H1 (cell line): ENCODE results near the gene LACTB. TPM values are rescaled to one million over a fixed set of nuclear protein-coding genes. Genes with fewer than 3 reads are reported as not detected.

Experiments used
- CTCF ChIA-PET: fragments of 300-600 bp; sonication (Branson Sonifier 250); formaldehyde crosslinking; loops from one replicate; lab custom pipeline; 2021; ENCODE audit not compliant: partially characterized antibody; lab: Charles Lee
- POLR2A ChIA-PET: fragments of 300-600 bp; sonication (Branson Sonifier 250); formaldehyde crosslinking; loops from one replicate; lab custom pipeline; 2021; ENCODE audit warnings: inconsistent platforms; ENCODE audit not compliant: partially characterized antibody; lab: Charles Lee
- DNase-seq, 2 experiments: peaks; one replicate each; pipeline versions ENCODE4 v3.0.0 to v3.0.0-alpha.2; 2010 to 2022; ENCODE audit warnings: low spot score in 2 of 2, low read depth in 1 of 2, mixed read lengths in 1 of 2
- FAIRE-seq: peaks from 2 replicates; lab custom pipeline; 2011; peaks lifted over from hg19 to GRCh38; lab: Jason Lieb, UNC
- H2AFZ ChIP-seq: 2 replicates; pipeline ENCODE4 v1.8.1; 2012; ENCODE audit warnings: low read length, inconsistent platforms
- H2AK5ac ChIP-seq: 2 replicates; pipeline ENCODE4 v1.6.1; 2013; ENCODE audit warnings: low read depth, low read length
- H2BK120ac ChIP-seq: replicated peaks from 2 replicates; pipeline ENCODE3; 2013; ENCODE audit warnings: low read depth, low read length, inconsistent platforms
- H2BK12ac ChIP-seq: 2 replicates; pipeline ENCODE4 v1.6.1; 2013; ENCODE audit warnings: low read depth, low read length
- H2BK15ac ChIP-seq: 2 replicates; pipeline ENCODE4 v1.6.1; 2013; ENCODE audit warnings: low read length
- H2BK20ac ChIP-seq: 2 replicates; pipeline ENCODE4 v1.6.1; 2013; ENCODE audit warnings: low read length
- H2BK5ac ChIP-seq: 2 replicates; pipeline ENCODE4 v1.6.1; 2013; ENCODE audit warnings: low read depth, low read length
- H3K14ac ChIP-seq: 2 replicates; pipeline ENCODE4 v1.6.1; 2013; ENCODE audit warnings: inconsistent platforms; ENCODE audit not compliant: insufficient read length
- H3K18ac ChIP-seq: 2 replicates; pipeline ENCODE4 v1.6.1; 2013; ENCODE audit warnings: low read length; ENCODE audit errors: extremely low read depth
- H3K23ac ChIP-seq: 2 replicates; pipeline ENCODE4 v1.6.1; 2013; ENCODE audit warnings: inconsistent platforms; ENCODE audit not compliant: insufficient read length
- H3K23me2 ChIP-seq: 2 replicates; pipeline ENCODE4 v1.6.1; 2013; ENCODE audit warnings: low read depth, low read length
- H3K27ac ChIP-seq: 2 replicates; pipeline ENCODE4 v1.6.1; 2011; ENCODE audit warnings: low read depth, low read length, inconsistent platforms
- H3K27me3 ChIP-seq, 4 experiments: replicated peaks in 1 of 4; 1 replicate in 1 of 4; 2 replicates in 3 of 4; pipeline versions ENCODE4 v1.6.1 to v1.8.1; 2011 to 2013; ENCODE audit warnings: low read length in 3 of 4, mild to moderate bottlenecking in 3 of 4, inconsistent platforms in 2 of 4, mixed read lengths in 2 of 4, moderate library complexity in 1 of 4; ENCODE audit not compliant: control insufficient read depth in 3 of 4, insufficient read depth in 3 of 4; ENCODE audit errors: extremely low read depth in 1 of 4
- H3K36me3 ChIP-seq, 4 experiments: 2 replicates each; pipeline versions ENCODE4 v1.6.1 to v1.8.1; 2011 to 2013; ENCODE audit warnings: mild to moderate bottlenecking in 4 of 4, low read length in 3 of 4, moderate library complexity in 2 of 4, control low read depth in 1 of 4, inconsistent platforms in 1 of 4; ENCODE audit not compliant: insufficient read depth in 4 of 4, control insufficient read depth in 2 of 4
- H3K4ac ChIP-seq: replicated peaks from 2 replicates; pipeline ENCODE3; 2013; ENCODE audit warnings: low read length, low read depth, mixed read lengths, inconsistent platforms; ENCODE audit not compliant: insufficient read length
- H3K4me1 ChIP-seq, 4 experiments: replicated peaks in 1 of 4; 1 replicate in 1 of 4; 2 replicates in 3 of 4; pipeline versions ENCODE4 v1.6.1 to v1.8.1; 2011 to 2013; ENCODE audit warnings: low read length in 3 of 4, inconsistent platforms in 2 of 4, mixed read lengths in 1 of 4; ENCODE audit not compliant: insufficient read depth in 4 of 4, control insufficient read depth in 3 of 4
- H3K4me2 ChIP-seq, 2 experiments: 2 replicates each; pipeline versions ENCODE4 v1.6.1 to v1.8.1; 2011 to 2013; ENCODE audit warnings: low read depth in 2 of 2, low read length in 2 of 2, control low read depth in 1 of 2, inconsistent platforms in 1 of 2, mild to moderate bottlenecking in 1 of 2; ENCODE audit not compliant: insufficient read depth in 1 of 2
- H3K4me3 ChIP-seq, 4 experiments: fragments of 200-600, 300-600 bp in 1 of 4; sonication (generic), shearing (Covaris generic), sonication (Bioruptor Twin) in 1 of 4; 2 replicates each; pipeline versions ENCODE4 v1.5.1 to v1.8.1; 2011 to 2016; ENCODE audit warnings: low read length in 4 of 4, low read depth in 3 of 4, control low read depth in 2 of 4, inconsistent platforms in 2 of 4, mild to moderate bottlenecking in 2 of 4, mixed read lengths in 1 of 4, moderate library complexity in 1 of 4; ENCODE audit not compliant: insufficient read depth in 2 of 4; ENCODE audit errors: extremely low read depth in 1 of 4
- H3K56ac ChIP-seq: replicated peaks from 2 replicates; pipeline ENCODE3; 2013; ENCODE audit warnings: low read depth, mild to moderate bottlenecking, mixed read lengths, low read length, inconsistent platforms; ENCODE audit not compliant: insufficient read length
- H3K79me1 ChIP-seq: 2 replicates; pipeline ENCODE4 v1.6.1; 2013; ENCODE audit warnings: low read depth, low read length, control low read depth
- H3K79me2 ChIP-seq, 2 experiments: 2 replicates each; pipeline versions ENCODE4 v1.6.1 to v1.8.1; 2012 to 2013; ENCODE audit warnings: low read length in 2 of 2, mild to moderate bottlenecking in 2 of 2, inconsistent platforms in 1 of 2; ENCODE audit not compliant: insufficient read depth in 2 of 2, control insufficient read depth in 1 of 2
- H3K9ac ChIP-seq, 4 experiments: replicated peaks in 1 of 4; 1 replicate in 1 of 4; 2 replicates in 3 of 4; pipeline versions ENCODE4 v1.6.1 to v1.8.1; 2011 to 2013; ENCODE audit warnings: low read depth in 3 of 4, low read length in 3 of 4, control low read depth in 2 of 4, mild to moderate bottlenecking in 2 of 4, moderate library complexity in 2 of 4, inconsistent platforms in 1 of 4; ENCODE audit errors: extremely low read depth in 1 of 4
- H3K9me3 ChIP-seq, 2 experiments: 2 replicates each; pipeline versions ENCODE4 v1.6.1 to v1.8.1; 2012 to 2013; ENCODE audit warnings: mild to moderate bottlenecking in 2 of 2, moderate library complexity in 2 of 2, control low read depth in 1 of 2, inconsistent platforms in 1 of 2, low read depth in 1 of 2, low read length in 1 of 2, mixed read lengths in 1 of 2; ENCODE audit not compliant: insufficient read depth in 2 of 2
- H4K20me1 ChIP-seq, 2 experiments: replicated peaks in 1 of 2; 2 replicates each; pipeline versions ENCODE3 to v1.8.1; 2011 to 2013; ENCODE audit warnings: inconsistent platforms in 2 of 2, low read length in 2 of 2, mild to moderate bottlenecking in 1 of 2; ENCODE audit not compliant: insufficient read depth in 2 of 2, control insufficient read depth in 1 of 2
- H4K5ac ChIP-seq: 2 replicates; pipeline ENCODE4 v1.6.1; 2013; ENCODE audit warnings: low read length, low read depth, mixed read lengths, inconsistent platforms; ENCODE audit not compliant: insufficient read length
- H4K8ac ChIP-seq: 2 replicates; pipeline ENCODE4 v1.8.0; 2013; ENCODE audit warnings: mild to moderate bottlenecking, moderate library complexity, low read length, inconsistent platforms; ENCODE audit not compliant: insufficient read depth; ENCODE audit errors: extremely low read depth
- H4K91ac ChIP-seq: replicated peaks from 2 replicates; pipeline ENCODE3; 2013; ENCODE audit warnings: low read length, mixed read lengths, inconsistent platforms; ENCODE audit not compliant: insufficient read length
- BRCA1 ChIP-seq: IDR thresholded peaks from 2 replicates; pipeline ENCODE4 v1.6.1; 2012; ENCODE audit warnings: low read depth, low read length, improper control_type of control experiment
- CBX8 ChIP-seq: fragments of 300-800, 300-1000 bp; sonication (generic); IDR thresholded peaks from 2 replicates; pipeline ENCODE4 v1.7.1; 2016; ENCODE audit warnings: low read depth, low read length, borderline replicate concordance
- HDAC6 ChIP-seq: IDR thresholded peaks from one replicate; pipeline ENCODE4 v1.7.1; 2012; ENCODE audit warnings: low read depth, mild to moderate bottlenecking, inconsistent platforms, low read length, moderate library complexity
- JUND ChIP-seq: IDR thresholded peaks from 2 replicates; pipeline ENCODE4 v1.6.1; 2011; ENCODE audit warnings: mild to moderate bottlenecking, improper control_type of control experiment, low read length
- POU5F1 ChIP-seq: IDR thresholded peaks from 2 replicates; pipeline ENCODE4 v1.6.1; 2011; ENCODE audit warnings: low read depth, mild to moderate bottlenecking, low read length, moderate library complexity
- SIRT6 ChIP-seq: IDR thresholded peaks from one replicate; pipeline ENCODE4 v1.7.1; 2012; ENCODE audit warnings: low read length, inconsistent platforms
- SP2 ChIP-seq: IDR thresholded peaks from 2 replicates; pipeline ENCODE4 v1.6.1; 2012; ENCODE audit warnings: mild to moderate bottlenecking, low read length, inconsistent platforms
- SRF ChIP-seq: IDR thresholded peaks from 2 replicates; pipeline ENCODE4 v1.6.1; 2011; ENCODE audit warnings: mild to moderate bottlenecking, low read depth, low read length, moderate library complexity
- TAF1 ChIP-seq: IDR thresholded peaks from 2 replicates; pipeline ENCODE4 v1.6.1; 2011; ENCODE audit warnings: mild to moderate bottlenecking, low read depth, low read length
- WGBS, 2 experiments: shearing (Covaris generic) in 1 of 2; methylation state at CpG; one replicate each; pipeline versions ENCODE4 v1.1.6 to v1.1.7; 2013 to 2015; ENCODE audit warnings: low lambda C conversion rate in 2 of 2, mixed read lengths in 2 of 2, inconsistent platforms in 1 of 2, low coverage in 1 of 2, missing lambda C conversion rate in 1 of 2; ENCODE audit not compliant: insufficient replicate concordance in 2 of 2, insufficient coverage in 1 of 2, insufficient read length in 1 of 2; ENCODE audit errors: extremely low coverage in 1 of 2, missing lambda C conversion rate in 1 of 2; 5-methylcytosine and 5-hydroxymethylcytosine counted together
- polyA plus RNA-seq, 7 experiments: library from polyadenylated mRNA; depleted of rRNA in 3 of 7; stranded (reverse) in 5 of 7; unstranded in 2 of 7; fragments of >200 nt in 5 of 7; fragments of 200-250 nt in 2 of 7; gene quantifications; 1 replicate in 5 of 7; 2 replicates in 1 of 7; 4 replicates in 1 of 7; pipeline versions ENCODE4 v1.2.1 to v1.2.3, GENCODE V29; 2011 to 2013; ENCODE audit warnings: missing spikeins in 2 of 7, mixed read lengths in 2 of 7
- total RNA-seq: library from RNA; stranded (reverse); fragmentation: NEBNext Ultra II Directional; extraction: Animal tissue kit (Norgen Biotek cat#: 25700); gene quantifications from 2 replicates; pipeline ENCODE4 v1.2.1, GENCODE V29; 2021

The LACTB gene
- total and polyA plus RNA-seq, 2 of the 8 experiments (the other 6 are each of a cell fraction or from before 2014, with no cell fraction given): 5.8 to 14.9 TPM

DNA sequence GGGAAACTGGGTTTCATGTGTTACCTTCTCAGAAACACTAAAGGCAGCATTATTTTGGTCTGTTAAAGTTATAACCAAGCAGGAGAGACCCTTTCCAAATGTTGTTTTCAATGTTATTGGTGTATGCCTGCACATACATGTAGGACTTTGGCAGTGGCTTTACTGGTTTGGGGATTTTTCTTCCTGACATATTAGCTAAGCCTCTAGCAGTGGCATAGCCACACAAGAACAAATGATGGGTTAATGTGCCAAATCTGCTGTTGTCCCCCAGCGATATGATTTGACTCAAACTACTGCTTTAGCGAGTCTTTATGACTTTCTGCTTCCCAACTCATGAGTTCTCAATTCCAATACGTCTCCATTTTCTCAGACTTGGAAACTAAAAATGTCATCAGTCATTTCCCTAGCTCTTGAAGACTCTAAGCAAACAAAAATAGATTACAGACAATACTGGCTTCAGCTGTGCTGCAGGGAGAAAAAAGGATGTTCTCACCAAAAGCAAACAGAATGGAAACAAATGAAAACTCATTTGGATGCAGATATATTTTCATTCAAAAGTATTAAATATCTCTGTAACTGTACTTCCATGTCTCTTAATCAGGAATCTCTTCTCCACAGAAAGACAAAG, 49.5 kb upstream of the LACTB start:
- Histone ChIP-seq H3K4ac (no peak overlapping the region), H3K27me3 (no peaks in the 10 kb centered on the region), H3K9me3 (no peaks in the 10 kb centered on the region), H4K5ac (no peak overlapping the region), H3K18ac (no peak overlapping the region), H2BK120ac (no peak overlapping the region), H2BK5ac (no peak overlapping the region), H3K14ac (no peak overlapping the region), H3K27ac (no peak overlapping the region), H3K4me2 (no peak overlapping the region), H2BK20ac (no peak overlapping the region), H3K79me1 (no peaks in the 10 kb centered on the region), H2AFZ (no peak overlapping the region), H3K9ac (no peak overlapping the region), H3K4me1 (peaks cover 9 to 17% (median 14%) of the 10 kb centered on the region in 4 experiments), H3K79me2 (no peaks in the 10 kb centered on the region), H2BK15ac (no peak overlapping the region), H3K23ac (no peak overlapping the region), H3K36me3 (peaks cover 6 to 49% (median 30%) of the 10 kb centered on the region in 4 experiments; a peak in 7 of 8 replicates), H2BK12ac (no peak overlapping the region), H2AK5ac (no peak overlapping the region), H3K56ac (no peak overlapping the region), H4K91ac (no peak overlapping the region), H3K4me3 (no peak overlapping the region), H4K20me1 (no peaks in the 10 kb centered on the region), H3K23me2 (no peaks in the 10 kb centered on the region), H4K8ac (no peak overlapping the region)
- POLR2A ChIA-PET: interaction anchor here (1.4 to 18.9 kb wide), 4 partner anchors 16 to 120 kb away, joined by 3 to 635 read pairs (median 165); partner anchors contain the start of genes RPS27L and TPM1
- FAIRE-seq: no peak
- 90% methylated on average over 3 of the region's 3 CpGs; no CpG with 5 or more reads in 1 of the 2 experiments for WGBS, 2 experiments
- CTCF ChIA-PET: interaction anchor here (0.8 to 3.4 kb wide), 3 partner anchors 9 to 24 kb away, joined by 4 to 12 read pairs (median 6); no protein-coding TSS in a partner anchor
- DNase-seq: no peak
- TF ChIP-seq BRCA1: no peak
- TF ChIP-seq TAF1: no peak
- no peak for TF ChIP-seq SRF
- TF ChIP-seq POU5F1: no peak
- no peak for TF ChIP-seq SP2
- no peak for TF ChIP-seq JUND
- no peak for TF ChIP-seq CBX8
- TF ChIP-seq SIRT6: no peak
- no peak for TF ChIP-seq HDAC6
